Liver (tissue), 9 donors: Measurements from ENCODE around the gene NME4. TPM values are rescaled to one million over a fixed set of nuclear protein-coding genes. Genes with fewer than 3 reads are reported as not detected.

Experiments used
- DNase-seq: peaks from one replicate; pipeline ENCODE4 v3.0.0-alpha.2; 2017; ENCODE audit warnings: low spot score
- H3K27ac ChIP-seq, 2 donors: one replicate each; pipeline ENCODE4 v1.7.0; 2013; ENCODE audit warnings: inconsistent platforms in 2 of 2, low read length in 2 of 2, control low read depth in 1 of 2, low read depth in 1 of 2, mild to moderate bottlenecking in 1 of 2
- H3K27me3 ChIP-seq, 4 donors: one replicate each; pipeline versions ENCODE4 v1.6.1 to v1.7.0; 2013; ENCODE audit warnings: low read length in 3 of 4, inconsistent platforms in 1 of 4, mild to moderate bottlenecking in 1 of 4, moderate library complexity in 1 of 4; ENCODE audit not compliant: control insufficient read depth in 4 of 4, insufficient read depth in 4 of 4
- H3K36me3 ChIP-seq, 4 donors: one replicate each; pipeline versions ENCODE4 v1.6.1 to v1.7.0; 2013; ENCODE audit warnings: low read length in 3 of 4, mild to moderate bottlenecking in 3 of 4, low read depth in 1 of 4, moderate library complexity in 1 of 4; ENCODE audit not compliant: control insufficient read depth in 4 of 4, insufficient read depth in 3 of 4
- H3K4me1 ChIP-seq, 4 donors: one replicate each; pipeline versions ENCODE4 v1.6.1 to v1.7.0; 2013; ENCODE audit warnings: low read length in 3 of 4, mild to moderate bottlenecking in 3 of 4, moderate library complexity in 1 of 4; ENCODE audit not compliant: control insufficient read depth in 4 of 4, insufficient read depth in 4 of 4
- H3K4me3 ChIP-seq, 3 donors: one replicate each; pipeline versions ENCODE4 v1.6.1 to v1.7.0; 2013; ENCODE audit warnings: low read length in 3 of 3, control low read depth in 1 of 3, low read depth in 1 of 3, mild to moderate bottlenecking in 1 of 3
- H3K9ac ChIP-seq, 2 donors: one replicate each; pipeline ENCODE4 v1.7.0; 2013; ENCODE audit warnings: low read length in 2 of 2, mild to moderate bottlenecking in 2 of 2, moderate library complexity in 2 of 2, control low read depth in 1 of 2, low read depth in 1 of 2
- H3K9me3 ChIP-seq, 4 donors: one replicate each; pipeline versions ENCODE4 v1.6.1 to v1.7.0; 2013; ENCODE audit warnings: low read length in 3 of 4; ENCODE audit not compliant: control insufficient read depth in 4 of 4
- FOXA1 ChIP-seq: IDR thresholded peaks from 2 replicates; pipeline ENCODE4 v1.6.1; 2016; ENCODE audit warnings: antibody characterized with exemption
- FOXA2 ChIP-seq: IDR thresholded peaks from 2 replicates; pipeline ENCODE4 v1.6.1; 2016; ENCODE audit warnings: antibody characterized with exemption
- HNF4A ChIP-seq, 2 donors: conservative IDR thresholded peaks; 2 replicates each; pipeline ENCODE4 v1.6.1; 2016; ENCODE audit warnings: antibody characterized with exemption in 2 of 2, mild to moderate bottlenecking in 2 of 2
- HNF4G ChIP-seq: IDR thresholded peaks from 2 replicates; pipeline ENCODE4 v1.6.1; 2016; ENCODE audit warnings: antibody characterized with exemption
- JUND ChIP-seq, 2 donors: IDR thresholded peaks; 2 replicates each; pipeline ENCODE4 v1.6.1; 2016; ENCODE audit warnings: antibody characterized with exemption in 2 of 2
- NR2F2 ChIP-seq: IDR thresholded peaks from 2 replicates; pipeline ENCODE4 v1.6.1; 2016; ENCODE audit warnings: antibody characterized with exemption
- RAD21 ChIP-seq, 2 donors: IDR thresholded peaks; 2 replicates each; pipeline ENCODE4 v1.6.1; 2016; ENCODE audit warnings: antibody characterized with exemption in 2 of 2, mild to moderate bottlenecking in 2 of 2
- REST ChIP-seq: IDR thresholded peaks from 2 replicates; pipeline ENCODE4 v1.6.1; 2016; ENCODE audit warnings: antibody characterized with exemption, mild to moderate bottlenecking
- RXRA ChIP-seq, 2 donors: IDR thresholded peaks; 2 replicates each; pipeline ENCODE4 v1.6.1; 2017 to 2018; ENCODE audit warnings: antibody characterized with exemption in 2 of 2, mild to moderate bottlenecking in 1 of 2
- SP1 ChIP-seq: IDR thresholded peaks from 2 replicates; pipeline ENCODE4 v1.6.1; 2018; ENCODE audit warnings: antibody characterized with exemption, mild to moderate bottlenecking
- TAF1 ChIP-seq: conservative IDR thresholded peaks from 2 replicates; pipeline ENCODE4 v1.6.1; 2016; ENCODE audit warnings: antibody characterized with exemption, mild to moderate bottlenecking
- YY1 ChIP-seq: IDR thresholded peaks from 2 replicates; pipeline ENCODE4 v1.6.1; 2016; ENCODE audit warnings: antibody characterized with exemption, mild to moderate bottlenecking
- WGBS: extraction: QIAGEN DNeasy Blood & Tissue Kit; methylation state at CpG from one replicate; pipeline ENCODE4 v1.1.7; 2013; 5-methylcytosine and 5-hydroxymethylcytosine counted together
- polyA plus RNA-seq, 2 donors: library from polyadenylated mRNA; stranded (reverse) in 1 of 2; unstranded in 1 of 2; fragments of 200-250 nt in 1 of 2; fragments of >200 nt in 1 of 2; fragmentation: Nextera tagmentation in 1 of 2; extraction: Ambion mirVana in 1 of 2; gene quantifications; one replicate each; pipeline versions ENCODE4 v1.2.1 to v1.2.3, GENCODE V29; 2013 to 2015
- total RNA-seq, 2 donors: library from RNA; depleted of rRNA; stranded (reverse); fragments of >200 nt; gene quantifications; one replicate each; pipeline ENCODE4 v1.2.3, GENCODE V29; 2014
- TF ChIP-seq, protein P1 (sequence below): IDR thresholded peaks from 2 replicates; pipeline ENCODE4 v1.6.1; 2016; ENCODE audit warnings: antibody characterized with exemption
- TF ChIP-seq, protein P2 (sequence below): IDR thresholded peaks from 2 replicates; pipeline ENCODE4 v1.6.1; 2016; ENCODE audit warnings: antibody characterized with exemption
- TF ChIP-seq, protein P3 (sequence below): IDR thresholded peaks from 2 replicates; pipeline ENCODE4 v1.6.1; 2016; ENCODE audit warnings: antibody characterized with exemption
- donor health status: healthy.
- donor health status: healthy.
- donor health status: healthy.
- donor health status: healthy.
- donor health status: healthy.

The NME4 gene
- total and polyA plus RNA-seq, 4 donors, result 39.2 to 118 (median 83.9) TPM

DNA sequence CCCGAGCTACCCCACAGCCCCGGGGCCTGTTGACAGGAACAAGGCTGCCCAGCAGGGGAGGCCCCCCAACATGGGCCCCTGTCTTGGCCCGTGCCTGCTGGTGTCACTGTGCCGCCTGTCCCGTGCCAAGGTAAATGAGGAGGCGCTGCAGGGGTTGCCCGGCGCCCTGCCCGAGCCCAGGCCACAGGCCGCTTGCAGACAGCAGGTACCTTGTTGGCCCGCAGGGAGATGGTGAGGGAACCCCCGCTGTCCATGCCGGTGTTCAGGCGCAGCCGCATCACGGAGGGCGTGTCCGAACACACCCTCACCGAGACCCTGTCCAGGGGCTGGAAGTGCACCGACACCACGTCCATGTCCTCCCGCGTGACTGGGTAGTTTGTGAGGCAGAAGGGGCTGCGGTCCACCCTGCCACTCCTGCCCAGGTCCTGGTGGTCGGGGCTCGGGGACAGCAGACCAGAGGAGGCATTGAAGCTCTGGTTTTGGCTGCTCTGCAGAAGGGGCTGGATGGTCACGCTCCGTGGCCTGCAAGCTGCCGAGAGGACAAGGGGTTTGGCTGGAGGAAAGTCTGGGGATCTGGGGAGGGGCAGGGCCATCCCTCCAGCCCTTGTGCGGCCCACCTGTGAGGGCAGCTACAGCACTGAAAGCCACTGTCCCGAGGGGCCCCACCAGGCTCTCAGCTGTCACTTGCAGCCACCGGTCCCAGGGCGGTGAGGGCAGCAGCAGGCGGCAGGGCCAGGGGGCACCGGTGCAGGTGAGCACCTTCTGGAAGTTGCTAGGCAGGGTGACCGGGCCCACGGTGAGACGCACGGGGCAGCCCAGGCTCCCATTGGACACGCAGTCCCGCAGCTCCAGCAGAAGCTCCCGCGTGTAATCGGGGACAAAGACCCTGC is 20.8 kb upstream of the NME4 start:
- peaks cover 0 to 17% (median 9%) of the 10 kb centered on the region in 4 donors for H3K4me1 ChIP-seq
- H3K27ac ChIP-seq, result no peak overlapping the region
- TF ChIP-seq RXRA (IDR thresholded peaks at IDR 0.05), result no peak
- TF ChIP-seq SP1, result no peak
- TF ChIP-seq FOXA1, result no peak
- TF ChIP-seq TAF1, result no peak
- TF ChIP-seq, protein P1, sequence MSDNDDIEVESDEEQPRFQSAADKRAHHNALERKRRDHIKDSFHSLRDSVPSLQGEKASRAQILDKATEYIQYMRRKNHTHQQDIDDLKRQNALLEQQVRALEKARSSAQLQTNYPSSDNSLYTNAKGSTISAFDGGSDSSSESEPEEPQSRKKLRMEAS, result no peak
- TF ChIP-seq FOXA2, result no peak
- no peak for TF ChIP-seq REST
- TF ChIP-seq, protein P2, sequence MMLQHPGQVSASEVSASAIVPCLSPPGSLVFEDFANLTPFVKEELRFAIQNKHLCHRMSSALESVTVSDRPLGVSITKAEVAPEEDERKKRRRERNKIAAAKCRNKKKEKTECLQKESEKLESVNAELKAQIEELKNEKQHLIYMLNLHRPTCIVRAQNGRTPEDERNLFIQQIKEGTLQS, result no peak
- TF ChIP-seq, protein P3, sequence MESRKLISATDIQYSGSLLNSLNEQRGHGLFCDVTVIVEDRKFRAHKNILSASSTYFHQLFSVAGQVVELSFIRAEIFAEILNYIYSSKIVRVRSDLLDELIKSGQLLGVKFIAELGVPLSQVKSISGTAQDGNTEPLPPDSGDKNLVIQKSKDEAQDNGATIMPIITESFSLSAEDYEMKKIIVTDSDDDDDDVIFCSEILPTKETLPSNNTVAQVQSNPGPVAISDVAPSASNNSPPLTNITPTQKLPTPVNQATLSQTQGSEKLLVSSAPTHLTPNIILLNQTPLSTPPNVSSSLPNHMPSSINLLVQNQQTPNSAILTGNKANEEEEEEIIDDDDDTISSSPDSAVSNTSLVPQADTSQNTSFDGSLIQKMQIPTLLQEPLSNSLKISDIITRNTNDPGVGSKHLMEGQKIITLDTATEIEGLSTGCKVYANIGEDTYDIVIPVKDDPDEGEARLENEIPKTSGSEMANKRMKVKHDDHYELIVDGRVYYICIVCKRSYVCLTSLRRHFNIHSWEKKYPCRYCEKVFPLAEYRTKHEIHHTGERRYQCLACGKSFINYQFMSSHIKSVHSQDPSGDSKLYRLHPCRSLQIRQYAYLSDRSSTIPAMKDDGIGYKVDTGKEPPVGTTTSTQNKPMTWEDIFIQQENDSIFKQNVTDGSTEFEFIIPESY, result no peak
- no peak for TF ChIP-seq HNF4G
- TF ChIP-seq HNF4A (conservative IDR thresholded peaks at IDR 0.05), result no peak
- no peak for TF ChIP-seq YY1
- TF ChIP-seq JUND (IDR thresholded peaks at IDR 0.05), result no peak
- TF ChIP-seq NR2F2, result no peak
- TF ChIP-seq RAD21 (IDR thresholded peaks at IDR 0.05), result no peak
- H3K9me3 ChIP-seq, result no peaks in the 10 kb centered on the region
- peaks cover 0 to 38% (median 17%) of the 10 kb centered on the region in 4 donors for H3K36me3 ChIP-seq
- 96% methylated on average over 44 of the region's 44 CpGs for WGBS
- no peak overlapping the region for H3K4me3 ChIP-seq
- no peak for DNase-seq
- no peak overlapping the region for H3K9ac ChIP-seq
- H3K27me3 ChIP-seq, result no peaks in the 10 kb centered on the region

- no peaks in the 10 kb centered on the region for H3K9me3 ChIP-seq
- WGBS, result 96% methylated on average over 26 of the region's 26 CpGs
- DNase-seq, result no peak
- H3K27ac ChIP-seq, result no peak overlapping the region
- no peak overlapping the region for H3K4me3 ChIP-seq
- no peak overlapping the region for H3K9ac ChIP-seq
- no peaks in the 10 kb centered on the region for H3K27me3 ChIP-seq
- peaks cover 0 to 17% (median 9%) of the 10 kb centered on the region in 4 donors for H3K4me1 ChIP-seq
- TF ChIP-seq REST (no peak), RXRA (IDR thresholded peaks at IDR 0.05) (no peak), RAD21 (IDR thresholded peaks at IDR 0.05) (no peak), TAF1 (no peak), JUND (IDR thresholded peaks at IDR 0.05) (no peak)
- TF ChIP-seq, protein P2, result no peak
- H3K36me3 ChIP-seq, result peaks cover 0 to 35% (median 17%) of the 10 kb centered on the region in 4 donors
These were observed 20.1 kb upstream of the NME4 start for GRCh38 chr16:376817-377418.
